GM12872 (cell line): ENCODE measurements around the gene PIK3C2G.

Experiments
- TF ChIP-seq, protein P1 (sequence below): IDR thresholded peaks from 3 replicates; pipeline ENCODE4 v1.5.1; 2011; ENCODE audit warnings: low read depth, mild to moderate bottlenecking, low read length, moderate library complexity; ENCODE audit not compliant: insufficient read depth

The PIK3C2G gene

DNA sequence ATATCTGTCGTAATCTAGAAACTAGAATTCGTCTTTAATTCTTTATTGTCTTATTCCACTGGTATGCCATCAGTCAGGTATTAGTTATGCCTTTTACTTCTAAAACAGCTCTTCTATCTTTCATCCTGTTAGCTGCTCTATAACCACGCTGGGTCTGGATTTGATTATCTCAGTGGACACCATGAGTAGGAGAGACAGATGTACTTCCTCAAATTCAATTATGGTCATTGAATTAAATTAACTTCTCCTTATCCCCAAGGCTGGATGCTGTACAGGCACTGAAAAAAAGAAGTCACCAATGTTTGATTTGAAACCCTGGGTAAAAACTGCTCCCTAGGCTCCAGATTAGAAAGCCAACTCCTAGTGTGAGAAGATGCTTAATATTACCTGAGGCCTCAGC lies 107.3 kb downstream of the PIK3C2G start:
- TF ChIP-seq, protein P1, sequence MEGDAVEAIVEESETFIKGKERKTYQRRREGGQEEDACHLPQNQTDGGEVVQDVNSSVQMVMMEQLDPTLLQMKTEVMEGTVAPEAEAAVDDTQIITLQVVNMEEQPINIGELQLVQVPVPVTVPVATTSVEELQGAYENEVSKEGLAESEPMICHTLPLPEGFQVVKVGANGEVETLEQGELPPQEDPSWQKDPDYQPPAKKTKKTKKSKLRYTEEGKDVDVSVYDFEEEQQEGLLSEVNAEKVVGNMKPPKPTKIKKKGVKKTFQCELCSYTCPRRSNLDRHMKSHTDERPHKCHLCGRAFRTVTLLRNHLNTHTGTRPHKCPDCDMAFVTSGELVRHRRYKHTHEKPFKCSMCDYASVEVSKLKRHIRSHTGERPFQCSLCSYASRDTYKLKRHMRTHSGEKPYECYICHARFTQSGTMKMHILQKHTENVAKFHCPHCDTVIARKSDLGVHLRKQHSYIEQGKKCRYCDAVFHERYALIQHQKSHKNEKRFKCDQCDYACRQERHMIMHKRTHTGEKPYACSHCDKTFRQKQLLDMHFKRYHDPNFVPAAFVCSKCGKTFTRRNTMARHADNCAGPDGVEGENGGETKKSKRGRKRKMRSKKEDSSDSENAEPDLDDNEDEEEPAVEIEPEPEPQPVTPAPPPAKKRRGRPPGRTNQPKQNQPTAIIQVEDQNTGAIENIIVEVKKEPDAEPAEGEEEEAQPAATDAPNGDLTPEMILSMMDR, result no peak

GRCh38 chr12:18373181-18373580 lies 111.9 kb downstream of the PIK3C2G start:
- TF ChIP-seq, protein P1, result no peak

GRCh38 chr12:18375131-18375530 lies 113.8 kb downstream of the PIK3C2G start:
- TF ChIP-seq, protein P1, result no peak

GRCh38 chr12:18375583-18375982 lies 114.3 kb downstream of the PIK3C2G start:
- TF ChIP-seq, protein P1, result no peak

GRCh38 chr12:18382236-18382885 lies 121.0 kb downstream of the PIK3C2G start:
- TF ChIP-seq, protein P1, result no peak

- TF ChIP-seq, protein P1, result no peak
These were observed 121.9 kb downstream of the PIK3C2G start for GRCh38 chr12:18383203-18383602.

GRCh38 chr12:18387706-18388105 lies 126.4 kb downstream of the PIK3C2G start:
- TF ChIP-seq, protein P1, result no peak
